HG03571 (cell line): ENCODE results near the gene FOXRED1.
"Not testable (repeated sequence)": the region's sequence is repeated elsewhere in the genome, so short reads cannot be mapped to it uniquely, and the experiment has no call there.

Experiments used
- ATAC-seq: cut with Tn5 transposase; IDR thresholded peaks from one replicate; pipeline ENCODE4 v1.9.1; 2021; ENCODE audit not compliant: unreplicated experiment

Gene FOXRED1

GRCh38 chr11:126277322-126277721 lies 8.4 kb downstream of the FOXRED1 start:
- ATAC-seq = no peak

GRCh38 chr11:126277780-126278179 lies 8.8 kb downstream of the FOXRED1 start:
- no peak for ATAC-seq

GRCh38 chr11:126279191-126279590 lies 10.2 kb downstream of the FOXRED1 start:
- ATAC-seq = no peak

- ATAC-seq = no peak
Observed at GRCh38 chr11:126280595-126280994, 11.6 kb downstream of the FOXRED1 start.

- no peak for ATAC-seq
Observed at GRCh38 chr11:126281245-126281644, 12.3 kb downstream of the FOXRED1 start.

- no peak for ATAC-seq
Observed at GRCh38 chr11:126281666-126282175, 12.8 kb downstream of the FOXRED1 start.

- ATAC-seq = no peak
Observed at GRCh38 chr11:126282361-126282735, 13.4 kb downstream of the FOXRED1 start.

GRCh38 chr11:126282736-126283591 lies 14.0 kb downstream of the FOXRED1 start, which contains the start of gene TIRAP:
TSS of gene TIRAP (plus strand) at chr11:126283093. CDS start at chr11:126290895, 7,802 bp downstream.
- peak; percentile 62 for ATAC-seq

- peak; percentile 45 for ATAC-seq
Observed at GRCh38 chr11:126284829-126285228, 15.9 kb downstream of the FOXRED1 start.

- ATAC-seq = no peak
Observed at GRCh38 chr11:126288237-126288636, 19.3 kb downstream of the FOXRED1 start.

- no peak for ATAC-seq
Observed at GRCh38 chr11:126290887-126291286, 21.9 kb downstream of the FOXRED1 start.

GRCh38 chr11:126293726-126294125 lies 24.8 kb downstream of the FOXRED1 start:
- ATAC-seq = no peak

- no peak for ATAC-seq
Observed at GRCh38 chr11:126297004-126297403, 28.1 kb downstream of the FOXRED1 start.

GRCh38 chr11:126303623-126304456 lies 34.9 kb downstream of the FOXRED1 start, which contains the start of gene DCPS:
TSS of gene DCPS (plus strand) at chr11:126304060. CDS start at chr11:126304081, 21 bp downstream.
- peak; percentile 90 for ATAC-seq

- peak; percentile 1 for ATAC-seq
Observed at GRCh38 chr11:126304457-126305075, 35.6 kb downstream of the FOXRED1 start.

- ATAC-seq = peak; percentile 35
Observed at GRCh38 chr11:126305699-126306098, 36.7 kb downstream of the FOXRED1 start.

GRCh38 chr11:126307706-126308105 lies 38.8 kb downstream of the FOXRED1 start:
- no peak for ATAC-seq

- ATAC-seq = no peak
Observed at GRCh38 chr11:126308271-126308671, 39.3 kb downstream of the FOXRED1 start.

- not testable (repeated sequence) for ATAC-seq
Observed at GRCh38 chr11:126308771-126309170, 39.8 kb downstream of the FOXRED1 start.

GRCh38 chr11:126310200-126310991 lies 41.4 kb downstream of the FOXRED1 start:
- peak; percentile 38 for ATAC-seq
